GM12878 (cell line): Measurements from ENCODE around the gene TMTC3. TPM values are rescaled to one million over a fixed set of nuclear protein-coding genes. Genes with fewer than 3 reads are reported as not detected.

Source experiments
- ASH2L ChIP-seq: fragments of 300-600, 200-600 bp; sonication (generic); IDR thresholded peaks from 2 replicates; pipeline ENCODE4 v1.6.1; 2017; ENCODE audit warnings: low read depth, mild to moderate bottlenecking, borderline replicate concordance
- BACH1 ChIP-seq: fragments of 450-650 bp; IDR thresholded peaks from 2 replicates; pipeline ENCODE4 v1.6.1; 2017; ENCODE audit warnings: mild to moderate bottlenecking, borderline replicate concordance
- BMI1 ChIP-seq: fragments of 450-650 bp; IDR thresholded peaks from 2 replicates; pipeline ENCODE4 v1.6.1; 2016; ENCODE audit warnings: mild to moderate bottlenecking, moderate library complexity, borderline replicate concordance
- CBFB ChIP-seq: IDR thresholded peaks from 2 replicates; pipeline ENCODE4 v1.6.1; 2016; ENCODE audit warnings: antibody characterized with exemption, low read depth
- CTCF ChIP-seq, 3 experiments: IDR thresholded peaks in 2 of 3; conservative IDR thresholded peaks in 1 of 3; 2 replicates each; pipeline ENCODE4 v1.5.1; 2011; ENCODE audit warnings: low read depth in 3 of 3, low read length in 3 of 3, mild to moderate bottlenecking in 3 of 3, control low read depth in 2 of 3, moderate library complexity in 2 of 3, inconsistent platforms in 1 of 3, mixed read lengths in 1 of 3; ENCODE audit not compliant: control insufficient read depth in 2 of 3, insufficient read depth in 1 of 3; ENCODE audit errors: extremely low read depth in 1 of 3
- E2F8 ChIP-seq: fragments of 450-650 bp; IDR thresholded peaks from 2 replicates; pipeline ENCODE4 v1.6.1; 2018; ENCODE audit warnings: mild to moderate bottlenecking, low read depth, moderate library complexity; ENCODE audit not compliant: partially characterized antibody
- EGR1 ChIP-seq, 2 experiments: IDR thresholded peaks; 1 replicate in 1 of 2; 2 replicates in 1 of 2; pipeline ENCODE4 v1.6.1; 2011 to 2012; ENCODE audit warnings: low read depth in 2 of 2, low read length in 2 of 2, borderline replicate concordance in 1 of 2, mild to moderate bottlenecking in 1 of 2, moderate library complexity in 1 of 2
- ELK1 ChIP-seq: IDR thresholded peaks from 2 replicates; pipeline ENCODE4 v1.6.1; 2012; ENCODE audit warnings: low read depth, low read length, improper control_type of control experiment
- EP300 ChIP-seq, 2 experiments: fragments of 150-350 bp in 1 of 2; IDR thresholded peaks; 2 replicates each; pipeline ENCODE4 v1.6.1; 2011 to 2012; ENCODE audit warnings: low read depth in 2 of 2, low read length in 2 of 2, borderline replicate concordance in 1 of 2, improper control_type of control experiment in 1 of 2, inconsistent platforms in 1 of 2; ENCODE audit not compliant: control insufficient read depth in 1 of 2
- IKZF1 ChIP-seq: fragments of 450-650 bp; conservative IDR thresholded peaks from 2 replicates; pipeline ENCODE4 v1.6.1; 2017; ENCODE audit warnings: antibody characterized with exemption, mild to moderate bottlenecking
- IRF4 ChIP-seq: IDR thresholded peaks from 2 replicates; pipeline ENCODE4 v1.6.1; 2011; ENCODE audit warnings: low read depth, low read length
- LARP7 ChIP-seq: fragments of 450-650 bp; IDR thresholded peaks from 2 replicates; pipeline ENCODE4 v1.6.1; 2017; ENCODE audit warnings: mild to moderate bottlenecking
- RAD21 ChIP-seq: IDR thresholded peaks from 2 replicates; pipeline ENCODE4 v1.6.1; 2011; ENCODE audit warnings: mild to moderate bottlenecking, low read depth, low read length, moderate library complexity; ENCODE audit not compliant: insufficient read depth
- RAD51 ChIP-seq: fragments of 450-650 bp; IDR thresholded peaks from 2 replicates; pipeline ENCODE4 v1.6.1; 2016; ENCODE audit warnings: moderate library complexity, mild to moderate bottlenecking, inconsistent platforms
- RELA ChIP-seq: fragments of 450-650 bp; IDR thresholded peaks from 2 replicates; pipeline ENCODE4 v1.8.0; 2014; ENCODE audit warnings: borderline replicate concordance; ENCODE audit not compliant: partially characterized antibody
- TCF12 ChIP-seq: IDR thresholded peaks from 2 replicates; pipeline ENCODE4 v1.6.1; 2011; ENCODE audit warnings: low read depth, mild to moderate bottlenecking, low read length
- TCF3 ChIP-seq: IDR thresholded peaks from 2 replicates; pipeline ENCODE4 v1.6.1; 2012; ENCODE audit warnings: low read depth, mild to moderate bottlenecking, low read length, borderline replicate concordance; ENCODE audit not compliant: insufficient read depth
- ZBTB40 ChIP-seq: fragments of 450-650 bp; IDR thresholded peaks from 2 replicates; pipeline ENCODE4 v1.6.1; 2016; ENCODE audit warnings: mild to moderate bottlenecking, moderate library complexity, borderline replicate concordance
- polyA plus RNA-seq, 11 experiments: library from polyadenylated mRNA; depleted of rRNA in 4 of 11; unstranded in 6 of 11; stranded (reverse) in 5 of 11; fragments of >200 nt; fragmentation: Nextera tagmentation in 4 of 11; fragmentation: Illumina TruSeq in 1 of 11; extraction: Ambion mirVana in 4 of 11; extraction: Trizol in 1 of 11; gene quantifications; 1 replicate in 1 of 11; 2 replicates in 10 of 11; pipeline versions ENCODE4 v1.2.1 to v1.2.3, GENCODE V29; 2011 to 2016; ENCODE audit warnings: inconsistent platforms in 2 of 11, missing spikeins in 2 of 11, low read depth in 1 of 11
- total RNA-seq, 4 experiments: library from RNA; depleted of rRNA in 3 of 4; stranded (reverse); fragments of >200 nt in 3 of 4; fragmentation: Illumina TruSeq in 1 of 4; extraction: Trizol in 1 of 4; gene quantifications; 2 replicates each; pipeline versions ENCODE4 v1.2.1 to v1.2.3, GENCODE V29; 2013 to 2021

Gene TMTC3
- total and polyA plus RNA-seq, 10 of the 15 experiments (the other 5 are each of a cell fraction or from before 2014, with no cell fraction given): 1.4 to 5.7 (median 3.5) TPM

- 0 out of 2 replicates have a peak, but pooled peaks have one; percentile 23 for TF ChIP-seq ELK1
- no peak for TF ChIP-seq RAD51
- TF ChIP-seq IRF4: peak; percentile 32; the same call in 1 of the 2 replicates
- no peak for TF ChIP-seq EP300 (IDR thresholded peaks at IDR 0.05; ENCODE audit: borderline replicate concordance in 1 of 2, control insufficient read depth in 1 of 2, low read depth in 2 of 2, low read length in 2 of 2)
- TF ChIP-seq CBFB: peak; percentile 26; the same call in 1 of the 2 replicates
- peak; percentile 62 for TF ChIP-seq RELA
- peak; percentile 75 for TF ChIP-seq E2F8
- no peak for TF ChIP-seq BMI1
- TF ChIP-seq RAD21: no peak
- no peak for TF ChIP-seq TCF3
- TF ChIP-seq ASH2L: peak; percentile 75; the same call in 1 of the 2 replicates
- TF ChIP-seq IKZF1: peak; percentile 100
- TF ChIP-seq ZBTB40: peak; percentile 76; the same call in 1 of the 2 replicates
- TF ChIP-seq CTCF (IDR thresholded peaks at IDR 0.05 in 2 of 3, conservative IDR thresholded peaks at IDR 0.05 in 1 of 3; ENCODE audit: control insufficient read depth in 2 of 3, extremely low read depth in 1 of 3, insufficient read depth in 1 of 3, low read depth in 3 of 3, low read length in 3 of 3): no peak
- peak; percentile 46; the same call in 1 of the 2 replicates for TF ChIP-seq TCF12
- TF ChIP-seq LARP7: peak; percentile 18; the same call in 1 of the 2 replicates
- TF ChIP-seq BACH1: no peak; the same call in 1 of the 2 replicates
- peak in 1 of 2 experiments; percentile 85; a peak in 2 of 3 replicates for TF ChIP-seq EGR1 (IDR thresholded peaks at IDR 0.05; ENCODE audit: borderline replicate concordance in 1 of 2, low read depth in 2 of 2, low read length in 2 of 2)
These were observed at the start of gene TMTC3, which contains the start of gene CEP290 (continued) for GRCh38 chr12:88141774-88142609.
